Hepatocyte (in vitro differentiated cells): ENCODE measurements around the gene PTPRT. TPM values are rescaled to one million over a fixed set of nuclear protein-coding genes. Genes with fewer than 3 reads are reported as not detected.

ENCODE experiments used
- DNase-seq: peaks from one replicate; pipeline ENCODE4 v3.0.0-alpha.2; 2016; ENCODE audit warnings: low spot score
- H2AFZ ChIP-seq: fragments of 200-600 bp; sonication (generic); 2 replicates; pipeline ENCODE4 v1.6.0; 2016; ENCODE audit warnings: antibody characterized with exemption, mild to moderate bottlenecking
- H3K27ac ChIP-seq: fragments of 200-600 bp; sonication (generic); 2 replicates; pipeline ENCODE4 v1.5.1; 2016; ENCODE audit warnings: mild to moderate bottlenecking
- H3K27me3 ChIP-seq: fragments of 200-600 bp; sonication (generic); 2 replicates; pipeline ENCODE4 v1.6.1; 2016
- H3K36me3 ChIP-seq: fragments of 200-600 bp; sonication (generic); replicated peaks from 2 replicates; pipeline ENCODE4 v1.5.1; 2016; ENCODE audit warnings: low read depth; ENCODE audit not compliant: insufficient read depth
- H3K4me1 ChIP-seq: fragments of 200-600 bp; sonication (generic); 2 replicates; pipeline ENCODE4 v1.5.1; 2016; ENCODE audit warnings: mild to moderate bottlenecking, moderate library complexity; ENCODE audit not compliant: insufficient read depth
- H3K4me2 ChIP-seq: fragments of 200-600 bp; sonication (generic); 2 replicates; pipeline ENCODE4 v1.6.0; 2016
- H3K4me3 ChIP-seq: fragments of 200-600 bp; sonication (generic); 2 replicates; pipeline ENCODE4 v1.5.1; 2016; ENCODE audit warnings: mild to moderate bottlenecking
- H3K79me2 ChIP-seq: fragments of 200-600 bp; sonication (generic); 2 replicates; pipeline ENCODE4 v1.6.0; 2017; ENCODE audit warnings: mild to moderate bottlenecking
- H3K9me2 ChIP-seq: fragments of 200-600 bp; sonication (generic); replicated peaks from 2 replicates; pipeline ENCODE4 v1.6.0; 2017; ENCODE audit warnings: mild to moderate bottlenecking; ENCODE audit not compliant: insufficient read depth
- H3K9me3 ChIP-seq: fragments of 200-600 bp; sonication (generic); 2 replicates; pipeline ENCODE4 v1.5.1; 2016; ENCODE audit warnings: low read depth, mild to moderate bottlenecking
- H4K20me1 ChIP-seq: fragments of 200-600 bp; sonication (generic); 2 replicates; pipeline ENCODE4 v1.6.0; 2016; ENCODE audit warnings: mild to moderate bottlenecking; ENCODE audit not compliant: insufficient read depth, poor library complexity, severe bottlenecking
- CTCF ChIP-seq: fragments of 200-600 bp; sonication (generic); IDR thresholded peaks from 2 replicates; pipeline ENCODE4 v1.5.1; 2016; ENCODE audit warnings: antibody characterized with exemption, mild to moderate bottlenecking; ENCODE audit not compliant: poor library complexity
- EZH2 ChIP-seq: fragments of 200-600 bp; sonication (generic); IDR thresholded peaks from 2 replicates; pipeline ENCODE4 v1.6.1; 2016; ENCODE audit warnings: antibody characterized with exemption, mild to moderate bottlenecking, borderline replicate concordance
- EZH2phosphoT487 ChIP-seq: fragments of 200-600 bp; sonication (generic); IDR thresholded peaks from one replicate; pipeline ENCODE4 v1.6.1; 2018; ENCODE audit warnings: antibody characterized with exemption, mild to moderate bottlenecking, low read depth, moderate library complexity; ENCODE audit not compliant: unreplicated experiment, severe bottlenecking
- WGBS: methylation state at CpG from one replicate; pipeline ENCODE4 v1.1.6; 2016; ENCODE audit warnings: low lambda C conversion rate; ENCODE audit errors: missing lambda C conversion rate; 5-methylcytosine and 5-hydroxymethylcytosine counted together
- polyA plus RNA-seq: library from polyadenylated mRNA; unstranded; fragments of >200 nt; fragmentation: Nextera tagmentation; extraction: Ambion mirVana; gene quantifications from 2 replicates; pipeline ENCODE4 v1.2.1, GENCODE V29; 2016
- total RNA-seq: library from RNA; depleted of rRNA; stranded (reverse); fragments of >200 nt; gene quantifications from 2 replicates; pipeline ENCODE4 v1.2.3, GENCODE V29; 2014

PTPRT gene
- total and polyA plus RNA-seq, 2 experiments from 2014 or later = 0.47 to 0.83 TPM

- no peaks in the 10 kb centered on the region for H3K9me2 ChIP-seq
- H3K4me3 ChIP-seq = no peak overlapping the region
- H3K9me3 ChIP-seq = no peaks in the 10 kb centered on the region
- H3K4me1 ChIP-seq = no peaks in the 10 kb centered on the region
- no peak for DNase-seq
- H3K79me2 ChIP-seq = no peaks in the 10 kb centered on the region
- H3K27ac ChIP-seq = no peak overlapping the region
- no peak overlapping the region for H2AFZ ChIP-seq
- no peaks in the 10 kb centered on the region for H4K20me1 ChIP-seq
- no peak overlapping the region for H3K4me2 ChIP-seq
- 85% methylated on average over 9 of the region's 10 CpGs for WGBS
- H3K36me3 ChIP-seq = no peaks in the 10 kb centered on the region
- TF ChIP-seq EZH2 = no peak
- TF ChIP-seq CTCF = no peak
- no peak for TF ChIP-seq EZH2phosphoT487
- no peaks in the 10 kb centered on the region for H3K27me3 ChIP-seq
These were observed 202.2 kb downstream of the PTPRT start for GRCh38 chr20:42987376-42988114.

GRCh38 chr20:42986143-42986773 lies 203.4 kb downstream of the PTPRT start:
- H3K4me3 ChIP-seq = no peak overlapping the region
- TF ChIP-seq EZH2 = no peak
- TF ChIP-seq EZH2phosphoT487 = no peak
- TF ChIP-seq CTCF = no peak
- 75% methylated on average over 9 of the region's 9 CpGs for WGBS

GRCh38 chr20:42985628-42986027 lies 204.1 kb downstream of the PTPRT start:
- H3K79me2 ChIP-seq = no peaks in the 10 kb centered on the region
- H3K9me2 ChIP-seq = no peaks in the 10 kb centered on the region
- H3K27ac ChIP-seq = no peak overlapping the region
- no peak for TF ChIP-seq EZH2
- TF ChIP-seq EZH2phosphoT487 = no peak
- no peak for TF ChIP-seq CTCF
- 85% methylated on average over 4 of the region's 4 CpGs for WGBS
- no peaks in the 10 kb centered on the region for H3K36me3 ChIP-seq
- H3K4me2 ChIP-seq = no peak overlapping the region
- H3K9me3 ChIP-seq = no peaks in the 10 kb centered on the region
- H4K20me1 ChIP-seq = no peaks in the 10 kb centered on the region
- no peak overlapping the region for H3K4me3 ChIP-seq
- DNase-seq = no peak
- no peaks in the 10 kb centered on the region for H3K4me1 ChIP-seq
- no peaks in the 10 kb centered on the region for H3K27me3 ChIP-seq
- H2AFZ ChIP-seq = no peak overlapping the region

More at GRCh38 chr20:42986143-42986773, 203.4 kb downstream of the PTPRT start:
- Histone ChIP-seq H3K27me3 (no peaks in the 10 kb centered on the region), H3K9me2 (no peaks in the 10 kb centered on the region), H3K27ac (no peak overlapping the region), H4K20me1 (no peaks in the 10 kb centered on the region), H2AFZ (no peak overlapping the region), H3K79me2 (no peaks in the 10 kb centered on the region), H3K9me3 (no peaks in the 10 kb centered on the region), H3K4me1 (no peaks in the 10 kb centered on the region), H3K36me3 (no peaks in the 10 kb centered on the region), H3K4me2 (no peak overlapping the region)
- no peak for DNase-seq
